MM.1S (cell line): ENCODE measurements around the gene TMEM108.

ENCODE experiments used
- CTCF ChIP-seq: fragments of 300-600 bp; sonication (generic); IDR thresholded peaks from 2 replicates; pipeline ENCODE4 v1.5.1; 2016; ENCODE audit warnings: antibody characterized with exemption, low read length, mixed read lengths
- EZH2 ChIP-seq: fragments of 300-600 bp; sonication (generic); optimal IDR thresholded peaks from 2 replicates; pipeline ENCODE3; 2017; ENCODE audit warnings: low read depth, mild to moderate bottlenecking, antibody characterized with exemption, low read length, mixed read lengths
- EZH2phosphoT487 ChIP-seq: fragments of 300-600 bp; sonication (generic); IDR thresholded peaks from 2 replicates; pipeline ENCODE4 v1.6.1; 2018; ENCODE audit warnings: antibody characterized with exemption, low read length

GRCh38 chr3:133295944-133296917, 258.0 kb downstream of the TMEM108 start:
- no peak for TF ChIP-seq CTCF
- no peak for TF ChIP-seq EZH2phosphoT487
- TF ChIP-seq EZH2, result no peak
